Measurements from ENCODE around the gene DNM1.

GRCh38 chr9:128258326-128258725 lies 55.1 kb downstream of the DNM1 start:
- TF ChIP-seq KDM1A (IDR thresholded peaks at IDR 0.05; ENCODE audit: borderline replicate concordance): no peak
- no peak for TF ChIP-seq POLR2A (IDR thresholded peaks at IDR 0.05; ENCODE audit: low read depth, low read length)
- no peak for TF ChIP-seq CEBPB (IDR thresholded peaks at IDR 0.05; ENCODE audit: borderline replicate concordance in 1 of 2, low read depth in 2 of 2, low read length in 2 of 2)
- TF ChIP-seq IKZF1 (conservative IDR thresholded peaks at IDR 0.05): no peak
- no peak for TF ChIP-seq CTCF (IDR thresholded peaks at IDR 0.05 in 2 of 3, conservative IDR thresholded peaks at IDR 0.05 in 1 of 3; ENCODE audit: control insufficient read depth in 2 of 3, extremely low read depth in 1 of 3, insufficient read depth in 1 of 3, low read depth in 3 of 3, low read length in 3 of 3)
- no peak for TF ChIP-seq MYC (IDR thresholded peaks at IDR 0.05; ENCODE audit: insufficient read depth, insufficient read length, insufficient replicate concordance, low read length, severe bottlenecking)
- no peak for TF ChIP-seq GABPA (IDR thresholded peaks at IDR 0.05; ENCODE audit: low read depth)
- TF ChIP-seq NRF1 (conservative IDR thresholded peaks at IDR 0.05; ENCODE audit: low read depth, low read length): no peak
- TF ChIP-seq ZBTB11 (CRISPR knock-in tag; IDR thresholded peaks at IDR 0.05): no peak
